TTC549 (cell line): ENCODE data around the gene TMEM164.

Experiments used
- FAIRE-seq: peaks from 2 replicates; lab custom pipeline; 2012; peaks lifted over from hg19 to GRCh38; lab: Jason Lieb, UNC

The TMEM164 gene

GRCh38 chrX:110003167-110004156 is 548 bp downstream of the TMEM164 start:
- FAIRE-seq: no peak

GRCh38 chrX:110004215-110004614 is 1.3 kb downstream of the TMEM164 start:
- FAIRE-seq: no peak

GRCh38 chrX:110004731-110005369 is 1.9 kb downstream of the TMEM164 start:
- FAIRE-seq: no peak

GRCh38 chrX:110006161-110006560 is 3.2 kb downstream of the TMEM164 start:
- FAIRE-seq: no peak

DNA sequence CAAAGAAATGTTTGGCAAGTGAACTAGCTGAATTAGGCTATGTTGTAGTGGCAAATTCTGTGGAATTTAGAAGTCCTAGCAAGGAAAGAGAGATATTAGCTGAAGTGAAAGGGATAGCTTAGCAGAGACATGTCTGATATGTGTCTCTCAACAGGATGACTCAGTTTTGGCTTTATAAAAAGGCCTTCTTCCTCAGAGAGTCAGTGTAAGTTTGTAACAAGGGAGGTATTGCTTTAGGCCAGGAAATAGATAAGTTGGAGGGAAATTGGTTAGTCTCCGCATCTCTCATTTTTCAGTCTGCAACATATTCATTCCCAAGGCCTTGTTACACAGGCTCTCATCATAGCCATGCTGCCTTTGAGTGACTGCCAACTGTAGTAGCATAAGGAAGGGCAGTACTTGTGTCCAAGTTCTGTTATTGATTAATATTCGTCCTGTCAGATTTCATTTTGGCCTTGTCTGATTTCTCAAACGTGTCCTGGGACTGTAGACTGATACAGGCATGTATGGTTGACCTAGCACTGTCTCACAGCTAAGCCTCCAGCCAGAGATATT is 4.0 kb downstream of the TMEM164 start:
- FAIRE-seq: no peak

DNA sequence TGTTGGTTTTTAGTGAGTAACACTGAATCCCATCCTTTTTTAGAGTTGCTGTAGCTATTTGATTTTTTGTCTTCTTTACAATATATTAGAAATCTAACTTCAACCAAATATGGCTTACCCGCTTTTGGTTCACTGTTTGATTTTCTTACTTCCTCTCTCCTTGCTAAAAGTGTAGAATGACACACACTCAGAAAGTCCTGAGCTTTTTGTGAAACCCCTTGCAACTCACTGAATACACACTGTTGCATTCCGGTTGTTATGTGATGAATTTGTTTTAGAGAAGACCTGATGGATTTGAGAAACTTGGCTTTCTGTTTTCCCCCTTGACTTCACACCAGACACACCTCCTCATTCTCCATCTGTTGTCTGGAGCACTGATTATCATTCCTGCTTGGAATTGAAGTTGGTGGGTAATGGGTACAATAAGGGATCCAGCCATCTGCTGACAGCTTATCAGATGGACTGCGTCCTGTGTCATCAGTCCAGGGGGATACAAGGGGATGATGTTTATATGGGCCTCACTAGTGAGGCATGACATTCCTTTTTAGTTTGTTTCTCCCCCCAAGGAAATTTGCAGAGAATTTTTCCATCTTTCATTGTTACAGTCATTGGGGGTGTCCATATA is 5.2 kb downstream of the TMEM164 start:
- FAIRE-seq: no peak

DNA sequence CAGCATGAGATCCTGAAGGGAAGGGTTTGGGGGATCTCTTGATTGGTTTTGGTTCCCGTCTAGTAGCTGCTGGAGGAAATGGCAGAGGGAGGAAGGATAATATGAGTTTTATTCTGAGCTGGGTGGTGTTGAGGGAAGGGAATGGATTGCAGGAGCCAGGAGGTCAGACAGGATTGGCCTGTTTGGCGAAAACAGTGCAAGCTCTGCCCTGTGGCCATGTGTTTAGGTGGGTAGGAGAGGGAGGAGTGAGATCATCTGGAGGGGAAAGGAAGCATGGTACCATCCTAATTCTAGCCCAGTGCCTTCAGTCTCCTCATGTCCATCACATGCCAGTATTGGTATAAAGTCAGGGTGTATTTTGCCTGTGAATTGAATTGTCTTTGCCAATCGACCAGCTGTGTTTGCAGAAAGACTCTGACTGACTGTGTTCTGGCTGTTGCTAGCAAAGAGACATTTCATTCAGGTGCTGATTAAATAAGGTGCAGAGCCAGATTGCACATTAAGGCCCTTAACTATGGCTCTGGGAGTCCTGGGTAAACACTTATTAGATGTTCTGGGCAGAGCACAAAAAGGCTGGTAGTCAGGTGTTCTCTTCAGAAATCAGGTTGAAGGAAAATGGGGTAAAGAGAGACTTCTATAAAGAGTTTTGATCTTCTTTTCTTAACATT is 10.0 kb downstream of the TMEM164 start:
- no peak for FAIRE-seq

- FAIRE-seq: no peak
Observed at GRCh38 chrX:110013968-110014367, 11.1 kb downstream of the TMEM164 start.

DNA sequence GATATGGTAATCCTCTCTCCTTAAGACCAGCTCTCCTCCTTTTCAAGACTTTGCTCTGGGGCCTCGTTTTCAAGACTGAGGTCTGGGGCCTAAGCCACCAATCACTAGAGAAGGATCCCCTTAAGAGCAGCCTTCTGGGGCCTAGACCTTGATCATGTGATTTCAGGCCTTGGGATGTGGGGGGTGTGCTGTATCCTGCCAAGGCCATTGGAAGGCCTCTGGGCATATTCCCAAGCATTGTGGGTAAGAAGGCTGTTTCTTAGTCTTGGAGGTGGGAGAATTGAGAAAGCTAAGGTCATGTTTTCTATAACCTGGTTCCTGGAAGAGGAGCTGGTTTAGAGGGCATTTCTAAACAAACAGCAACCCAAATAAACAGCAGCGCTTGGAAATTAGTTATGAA is 12.1 kb downstream of the TMEM164 start:
- FAIRE-seq: no peak

- no peak for FAIRE-seq
Observed at GRCh38 chrX:110015915-110016314, 13.0 kb downstream of the TMEM164 start.

DNA sequence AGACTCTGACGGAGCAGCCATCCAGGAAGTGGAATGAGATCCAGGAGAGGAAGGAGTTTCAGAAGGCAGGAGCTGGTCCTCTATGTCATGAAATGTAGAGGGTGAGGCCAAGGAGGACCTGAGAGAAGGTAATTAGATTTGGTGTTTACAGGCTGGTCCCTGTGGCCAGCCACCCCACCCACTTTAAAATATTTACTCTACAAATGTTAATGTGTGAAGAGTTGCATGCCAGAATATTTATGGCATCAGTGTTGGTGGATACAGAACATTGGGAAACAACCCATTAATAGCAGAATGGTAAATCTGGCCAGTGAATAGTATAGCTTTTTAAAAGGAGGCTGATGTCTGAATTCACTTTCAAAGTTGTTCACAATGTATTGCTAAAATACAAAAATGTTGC is 17.6 kb downstream of the TMEM164 start:
- FAIRE-seq: no peak

- no peak for FAIRE-seq
Observed at GRCh38 chrX:110021258-110022022, 18.5 kb downstream of the TMEM164 start.

- no peak for FAIRE-seq
Observed at GRCh38 chrX:110022599-110023448, 19.9 kb downstream of the TMEM164 start.

DNA sequence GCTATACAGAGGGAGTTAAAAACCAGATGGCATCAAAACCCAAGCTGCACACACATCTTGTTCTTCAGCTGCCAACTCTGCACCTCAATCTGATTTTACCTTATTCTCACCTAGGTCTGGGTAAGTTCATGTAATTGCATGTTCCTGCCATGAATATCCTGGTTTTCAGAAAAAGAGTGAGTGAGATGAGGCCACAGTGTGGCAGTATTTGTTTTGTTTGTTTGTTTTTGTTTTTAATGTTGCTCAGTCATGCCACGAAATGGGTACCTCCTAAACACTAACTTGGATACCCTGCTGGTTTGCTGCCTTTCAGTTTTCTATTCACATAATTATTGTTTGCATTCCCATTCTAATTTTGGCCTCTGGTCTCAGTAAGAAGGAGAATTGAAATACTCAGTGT is 22.5 kb downstream of the TMEM164 start:
- no peak for FAIRE-seq

GRCh38 chrX:110026099-110026844 is 23.4 kb downstream of the TMEM164 start:
- FAIRE-seq: no peak

DNA sequence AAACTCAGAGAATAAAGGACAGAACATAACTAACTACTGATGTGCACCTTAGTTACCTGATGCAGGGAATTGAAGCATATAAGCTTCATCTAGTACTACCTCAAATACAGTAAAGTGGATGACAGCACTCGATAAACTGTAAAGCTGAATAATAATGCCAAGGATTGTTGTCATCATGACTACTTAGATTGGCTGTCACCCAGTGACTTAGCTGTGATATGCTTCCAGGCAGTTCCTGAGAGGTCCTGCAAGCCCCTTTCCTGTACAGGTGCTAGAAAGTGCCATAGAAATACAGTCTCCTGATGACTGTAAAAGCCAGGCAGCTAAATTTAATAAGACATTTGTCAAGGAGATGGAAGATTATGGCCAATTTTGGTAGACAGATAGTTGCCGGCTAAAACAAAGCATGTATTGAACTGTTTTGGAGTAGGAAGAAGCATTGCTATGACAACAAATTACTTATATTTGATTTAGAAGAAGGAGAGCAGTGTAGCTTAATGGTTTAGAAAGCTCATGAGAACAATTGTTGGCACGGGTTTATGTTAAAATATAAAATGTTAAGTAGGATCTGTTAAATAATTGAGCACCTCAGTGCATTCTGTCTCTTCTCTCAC is 29.7 kb downstream of the TMEM164 start:
- FAIRE-seq: no peak

GRCh38 chrX:110034036-110034435 is 31.1 kb downstream of the TMEM164 start:
- FAIRE-seq: no peak

DNA sequence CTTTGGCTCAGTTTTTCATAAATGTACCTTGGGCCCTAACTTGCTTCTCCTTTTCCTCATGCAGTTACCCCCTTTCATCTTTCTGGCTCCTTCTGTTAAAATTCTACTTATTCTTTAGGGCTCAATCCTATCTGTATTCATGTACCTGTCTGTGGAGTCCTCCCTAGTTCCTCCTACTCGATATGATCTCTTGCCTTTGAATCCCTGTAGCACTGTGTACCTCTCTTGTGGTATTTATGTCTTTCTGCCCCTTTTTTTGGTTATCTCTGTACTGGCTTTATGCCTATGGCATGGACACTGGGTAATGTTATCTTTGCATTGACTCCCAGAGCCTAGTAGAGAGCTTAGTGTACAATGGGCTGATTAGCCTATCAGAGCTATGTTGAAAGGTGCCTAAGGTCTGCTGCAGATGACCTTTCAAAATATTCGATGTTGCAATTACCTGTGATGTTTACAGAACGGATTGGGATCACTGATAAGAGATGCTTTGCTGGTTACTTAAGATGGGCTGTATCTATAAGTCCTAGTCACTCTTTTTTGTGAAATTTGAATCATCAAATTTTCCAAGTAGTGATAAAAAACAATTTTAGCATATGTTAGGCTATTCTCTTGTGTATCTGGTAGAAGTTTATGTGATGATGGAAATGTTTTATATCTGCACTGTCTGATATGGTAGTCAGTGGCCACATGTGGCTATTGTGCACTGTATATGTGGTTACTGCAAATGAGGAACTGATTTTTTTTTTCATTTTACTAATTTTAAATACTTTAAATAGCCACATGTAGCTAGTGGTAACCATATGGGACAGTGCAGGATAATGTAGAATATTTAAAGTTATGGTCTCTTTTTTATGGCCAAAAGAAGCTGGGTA is 33.5 kb downstream of the TMEM164 start:
- no peak for FAIRE-seq
